Stimulated activated CD4-positive, alpha-beta T cell treated with anti-CD3 and anti-CD28 coated beads, TNF-alpha, amount 100 ng/mL, for 4 hours (primary cell): ENCODE measurements around the gene SBNO2.
A peak's percentile ranks its signal among the peaks of the same experiment; 100 is the strongest.

Experiments
- DNase-seq, 3 experiments: peaks; one replicate each; pipeline ENCODE4 v3.0.0-alpha.2; 2020; ENCODE audit warnings: low read depth in 3 of 3

SBNO2 gene

GRCh38 chr19:1073956-1074517 is 100.0 kb downstream of the SBNO2 start:
- DNase-seq = no peak

- DNase-seq = no peak
Measured at GRCh38 chr19:1073063-1073955, 100.8 kb downstream of the SBNO2 start.

- DNase-seq = no peak
Measured at GRCh38 chr19:1072371-1073015, 101.6 kb downstream of the SBNO2 start.

- DNase-seq = no peak
Measured at GRCh38 chr19:1070931-1071791, 102.9 kb downstream of the SBNO2 start.

- no peak for DNase-seq
Measured at GRCh38 chr19:1070576-1070930, 103.5 kb downstream of the SBNO2 start.

- DNase-seq = no peak
Measured at GRCh38 chr19:1069009-1069779, 104.9 kb downstream of the SBNO2 start.

GRCh38 chr19:1068009-1069001 is 105.8 kb downstream of the SBNO2 start:
- peak in 1 of 3 experiments; percentile 43 for DNase-seq

GRCh38 chr19:1067341-1067957 is 106.6 kb downstream of the SBNO2 start:
- no peak for DNase-seq

GRCh38 chr19:1066748-1067340 is 107.2 kb downstream of the SBNO2 start, which contains the start of gene ARHGAP45:
TSS of gene ARHGAP45 (plus strand) at chr19:1067167. CDS start at chr19:1067406, 239 bp downstream.
- DNase-seq = peak; percentile 68 to 78 (median 70)

GRCh38 chr19:1066251-1066747 is 107.8 kb downstream of the SBNO2 start:
- no peak for DNase-seq

- DNase-seq = no peak
Measured at GRCh38 chr19:1065606-1066109, 108.4 kb downstream of the SBNO2 start.

- peak in 2 of 3 experiments; percentile 53 to 61 for DNase-seq
Measured at GRCh38 chr19:1064661-1065605, 109.1 kb downstream of the SBNO2 start.

GRCh38 chr19:1063909-1064660 is 110.0 kb downstream of the SBNO2 start:
- no peak for DNase-seq

GRCh38 chr19:1063030-1063908 is 110.8 kb downstream of the SBNO2 start:
- no peak for DNase-seq

- DNase-seq = no peak
Measured at GRCh38 chr19:1062387-1063029, 111.6 kb downstream of the SBNO2 start.
